ENCODE measurements around the gene MAP6D1. TPM values are rescaled to one million over a fixed set of nuclear protein-coding genes. Genes with fewer than 3 reads are reported as not detected.

MAP6D1 gene
- polyA plus RNA-seq, 1 donor from 2014 or later: 3.1 TPM

DNA sequence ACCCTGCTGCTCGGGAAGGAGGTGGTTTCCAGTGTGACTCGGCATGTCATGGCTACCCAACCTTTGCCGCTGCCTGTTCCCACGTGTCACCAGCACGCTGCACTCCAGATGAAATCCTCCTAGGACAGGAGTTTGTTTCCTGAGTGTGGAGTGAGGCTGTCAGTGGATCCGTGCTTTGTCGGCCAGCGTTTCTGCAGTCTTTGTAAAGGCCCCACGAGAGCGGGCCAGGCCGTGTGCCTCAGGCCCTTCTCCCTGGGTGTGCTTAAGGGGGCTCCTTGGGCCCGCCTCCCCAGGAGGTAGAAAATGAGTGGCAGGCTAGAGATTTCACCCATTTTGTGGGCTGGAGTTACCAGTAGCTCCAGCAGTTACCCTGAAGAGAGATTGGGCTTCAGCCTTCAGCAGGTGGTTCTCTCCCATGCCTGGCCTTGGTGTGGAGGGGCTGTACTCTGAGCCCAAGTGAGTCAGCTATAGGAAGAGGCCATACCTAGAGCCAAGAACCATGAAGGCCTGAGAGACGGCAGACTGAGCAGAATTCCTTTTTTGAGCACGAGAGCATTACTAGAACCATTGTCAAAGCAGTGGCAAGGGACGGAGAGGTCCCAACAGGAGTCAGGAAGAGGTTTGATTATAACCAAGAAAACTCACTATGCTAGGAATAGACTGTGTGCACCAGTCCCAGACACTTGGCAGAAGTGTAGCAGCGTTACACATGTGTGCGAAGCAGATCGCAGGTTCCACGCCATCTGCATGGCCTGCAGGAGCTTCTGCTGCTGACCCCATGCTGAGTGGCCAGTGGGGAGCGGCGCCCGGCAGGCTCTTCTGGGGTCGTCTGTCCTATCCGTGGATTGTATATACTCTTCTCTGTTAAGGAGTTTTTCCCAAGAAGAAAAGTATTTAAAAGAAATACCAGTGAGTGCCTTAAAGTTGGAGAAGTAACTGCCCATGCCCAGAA is 14.5 kb downstream of the MAP6D1 start:
- Histone ChIP-seq H3K4me2 (ENCODE audit: low read length) (no peak overlapping the region), H3K27me3 (ENCODE audit: insufficient read depth, low read depth, low read length) (no peaks in the 10 kb centered on the region), H4K20me1 (ENCODE audit: insufficient read depth) (no peaks in the 10 kb centered on the region), H2AFZ (ENCODE audit: low read depth, low read length) (no peak overlapping the region), H3K36me3 (ENCODE audit: insufficient read depth, low read length) (peaks cover 29% of the 10 kb centered on the region), H3K9ac (ENCODE audit: low read length) (no peak overlapping the region), H3K27ac (ENCODE audit: low read length) (no peak overlapping the region), H3K9me3 (ENCODE audit: low read length) (no peaks in the 10 kb centered on the region), H3F3A (ENCODE audit: insufficient read depth, low read length, poor library complexity, severe bottlenecking) (no peaks in the 10 kb centered on the region), H3K79me2 (replicated peaks; ENCODE audit: insufficient read depth, low read length) (no peaks in the 10 kb centered on the region), H3K4me3 (ENCODE audit: low read length) (no peak overlapping the region), H3K9me2 (ENCODE audit: insufficient read depth, low read length) (no peaks in the 10 kb centered on the region)
- no peak for TF ChIP-seq POLR2AphosphoS5 (IDR thresholded peaks at IDR 0.05)
- no peak for TF ChIP-seq TAF1 (IDR thresholded peaks at IDR 0.05; ENCODE audit: low read depth)
- TF ChIP-seq MXI1 (conservative IDR thresholded peaks at IDR 0.05; ENCODE audit: poor library complexity, severe bottlenecking): no peak
- no peak for TF ChIP-seq REST (IDR thresholded peaks at IDR 0.05; ENCODE audit: borderline replicate concordance)
- TF ChIP-seq RAD21 (conservative IDR thresholded peaks at IDR 0.05): no peak
- TF ChIP-seq CTCF (IDR thresholded peaks at IDR 0.05; ENCODE audit: poor library complexity, severe bottlenecking): no peak
- no peak for TF ChIP-seq SMC3 (conservative IDR thresholded peaks at IDR 0.05; ENCODE audit: poor library complexity)
- TF ChIP-seq EZH2 (IDR thresholded peaks at IDR 0.05; ENCODE audit: borderline replicate concordance, insufficient read depth, low read length, poor library complexity, severe bottlenecking): no peak

- no peak overlapping the region for H2AFZ ChIP-seq (ENCODE audit: low read depth, low read length)
- H3F3A ChIP-seq (ENCODE audit: insufficient read depth, low read length, poor library complexity, severe bottlenecking): no peaks in the 10 kb centered on the region
- H3K9me2 ChIP-seq (ENCODE audit: insufficient read depth, low read length): no peaks in the 10 kb centered on the region
- TF ChIP-seq RAD21 (conservative IDR thresholded peaks at IDR 0.05): no peak
- TF ChIP-seq POLR2AphosphoS5 (IDR thresholded peaks at IDR 0.05): no peak
- TF ChIP-seq TAF1 (IDR thresholded peaks at IDR 0.05; ENCODE audit: low read depth): no peak
- no peak for TF ChIP-seq CTCF (IDR thresholded peaks at IDR 0.05; ENCODE audit: poor library complexity, severe bottlenecking)
- no peak for TF ChIP-seq MXI1 (conservative IDR thresholded peaks at IDR 0.05; ENCODE audit: poor library complexity, severe bottlenecking)
- TF ChIP-seq REST (IDR thresholded peaks at IDR 0.05; ENCODE audit: borderline replicate concordance): no peak
- no peak for TF ChIP-seq EZH2 (IDR thresholded peaks at IDR 0.05; ENCODE audit: borderline replicate concordance, insufficient read depth, low read length, poor library complexity, severe bottlenecking)
- TF ChIP-seq EP300 (conservative IDR thresholded peaks at IDR 0.05; ENCODE audit: poor library complexity, severe bottlenecking): no peak
- TF ChIP-seq SMC3 (conservative IDR thresholded peaks at IDR 0.05; ENCODE audit: poor library complexity): no peak
- H3K9ac ChIP-seq (ENCODE audit: low read length): no peak overlapping the region
- H3K9me3 ChIP-seq (ENCODE audit: low read length): no peaks in the 10 kb centered on the region
- peaks cover 30% of the 10 kb centered on the region for H3K36me3 ChIP-seq (ENCODE audit: insufficient read depth, low read length)
- H4K20me1 ChIP-seq (ENCODE audit: insufficient read depth): no peaks in the 10 kb centered on the region
- H3K4me3 ChIP-seq (ENCODE audit: low read length): no peak overlapping the region
- H3K27me3 ChIP-seq (ENCODE audit: insufficient read depth, low read depth, low read length): no peaks in the 10 kb centered on the region
- no peak overlapping the region for H3K4me2 ChIP-seq (ENCODE audit: low read length)
- no peaks in the 10 kb centered on the region for H3K79me2 ChIP-seq (replicated peaks; ENCODE audit: insufficient read depth, low read length)
- H3K27ac ChIP-seq (ENCODE audit: low read length): no peak overlapping the region
These were observed 16.1 kb downstream of the MAP6D1 start for GRCh38 chr3:183809270-183809669.

Data from neural cell (in vitro differentiated cells).